ENCODE data around the gene DCAF12. TPM values are rescaled to one million over a fixed set of nuclear protein-coding genes. Genes with fewer than 3 reads are reported as not detected.

DCAF12 gene
- total and polyA plus RNA-seq, 2 of the 13 experiments (the other 11 are each of a cell fraction or from before 2014, with no cell fraction given): 26.8 to 37.4 TPM

DNA sequence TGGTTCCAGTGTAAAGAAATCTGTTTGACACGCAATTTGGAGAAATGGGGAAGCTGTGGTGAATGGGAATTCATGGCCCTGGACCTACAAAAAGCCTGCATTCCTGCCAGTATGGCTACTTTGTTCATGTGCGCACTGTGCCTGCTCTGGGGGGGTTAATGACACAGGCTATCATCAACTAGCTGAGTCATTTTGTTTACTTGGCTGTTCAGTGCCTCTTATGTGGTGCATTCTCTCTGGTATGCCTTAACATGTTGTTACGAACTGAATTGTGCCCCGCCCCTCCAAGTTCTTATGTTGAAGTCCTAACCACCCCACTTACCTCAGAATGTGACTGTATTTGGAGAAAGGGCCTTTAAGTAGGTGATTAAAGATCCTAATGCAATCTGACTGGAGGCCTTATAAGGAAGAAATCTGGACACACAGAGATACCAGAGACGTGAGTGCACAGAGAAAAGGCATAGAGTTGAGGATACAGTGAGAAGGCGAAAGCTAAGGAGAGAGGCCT is 31.9 kb upstream of the DCAF12 start (continued):
- peak; percentile 27; the same call in 1 of the 2 replicates for TF ChIP-seq FOXO1 (CRISPR knock-in tag; IDR thresholded peaks at IDR 0.05)
- TF ChIP-seq, protein P1, sequence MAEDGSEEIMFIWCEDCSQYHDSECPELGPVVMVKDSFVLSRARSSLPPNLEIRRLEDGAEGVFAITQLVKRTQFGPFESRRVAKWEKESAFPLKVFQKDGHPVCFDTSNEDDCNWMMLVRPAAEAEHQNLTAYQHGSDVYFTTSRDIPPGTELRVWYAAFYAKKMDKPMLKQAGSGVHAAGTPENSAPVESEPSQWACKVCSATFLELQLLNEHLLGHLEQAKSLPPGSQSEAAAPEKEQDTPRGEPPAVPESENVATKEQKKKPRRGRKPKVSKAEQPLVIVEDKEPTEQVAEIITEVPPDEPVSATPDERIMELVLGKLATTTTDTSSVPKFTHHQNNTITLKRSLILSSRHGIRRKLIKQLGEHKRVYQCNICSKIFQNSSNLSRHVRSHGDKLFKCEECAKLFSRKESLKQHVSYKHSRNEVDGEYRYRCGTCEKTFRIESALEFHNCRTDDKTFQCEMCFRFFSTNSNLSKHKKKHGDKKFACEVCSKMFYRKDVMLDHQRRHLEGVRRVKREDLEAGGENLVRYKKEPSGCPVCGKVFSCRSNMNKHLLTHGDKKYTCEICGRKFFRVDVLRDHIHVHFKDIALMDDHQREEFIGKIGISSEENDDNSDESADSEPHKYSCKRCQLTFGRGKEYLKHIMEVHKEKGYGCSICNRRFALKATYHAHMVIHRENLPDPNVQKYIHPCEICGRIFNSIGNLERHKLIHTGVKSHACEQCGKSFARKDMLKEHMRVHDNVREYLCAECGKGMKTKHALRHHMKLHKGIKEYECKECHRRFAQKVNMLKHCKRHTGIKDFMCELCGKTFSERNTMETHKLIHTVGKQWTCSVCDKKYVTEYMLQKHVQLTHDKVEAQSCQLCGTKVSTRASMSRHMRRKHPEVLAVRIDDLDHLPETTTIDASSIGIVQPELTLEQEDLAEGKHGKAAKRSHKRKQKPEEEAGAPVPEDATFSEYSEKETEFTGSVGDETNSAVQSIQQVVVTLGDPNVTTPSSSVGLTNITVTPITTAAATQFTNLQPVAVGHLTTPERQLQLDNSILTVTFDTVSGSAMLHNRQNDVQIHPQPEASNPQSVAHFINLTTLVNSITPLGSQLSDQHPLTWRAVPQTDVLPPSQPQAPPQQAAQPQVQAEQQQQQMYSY (CRISPR knock-in tag; IDR thresholded peaks at IDR 0.05): peak; percentile 62; the same call in 1 of the 2 replicates
- TF ChIP-seq, protein P2, sequence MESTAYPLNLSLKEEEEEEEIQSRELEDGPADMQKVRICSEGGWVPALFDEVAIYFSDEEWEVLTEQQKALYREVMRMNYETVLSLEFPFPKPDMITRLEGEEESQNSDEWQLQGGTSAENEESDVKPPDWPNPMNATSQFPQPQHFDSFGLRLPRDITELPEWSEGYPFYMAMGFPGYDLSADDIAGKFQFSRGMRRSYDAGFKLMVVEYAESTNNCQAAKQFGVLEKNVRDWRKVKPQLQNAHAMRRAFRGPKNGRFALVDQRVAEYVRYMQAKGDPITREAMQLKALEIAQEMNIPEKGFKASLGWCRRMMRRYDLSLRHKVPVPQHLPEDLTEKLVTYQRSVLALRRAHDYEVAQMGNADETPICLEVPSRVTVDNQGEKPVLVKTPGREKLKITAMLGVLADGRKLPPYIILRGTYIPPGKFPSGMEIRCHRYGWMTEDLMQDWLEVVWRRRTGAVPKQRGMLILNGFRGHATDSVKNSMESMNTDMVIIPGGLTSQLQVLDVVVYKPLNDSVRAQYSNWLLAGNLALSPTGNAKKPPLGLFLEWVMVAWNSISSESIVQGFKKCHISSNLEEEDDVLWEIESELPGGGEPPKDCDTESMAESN (CRISPR knock-in tag; conservative IDR thresholded peaks at IDR 0.05): no peak
- no peak for TF ChIP-seq RELA (CRISPR knock-in tag; IDR thresholded peaks at IDR 0.05)
- TF ChIP-seq HDAC2 (CRISPR knock-in tag; IDR thresholded peaks at IDR 0.05): no peak
- 0 out of 2 replicates have a peak, but pooled peaks have one; percentile 36 for TF ChIP-seq PITX1 (CRISPR knock-in tag; IDR thresholded peaks at IDR 0.05)
- peak; percentile 84 for TF ChIP-seq TEAD3 (CRISPR knock-in tag; optimal IDR thresholded peaks at IDR 0.05; ENCODE audit: borderline replicate concordance)
- TF ChIP-seq ETV5 (CRISPR knock-in tag; IDR thresholded peaks at IDR 0.05; ENCODE audit: borderline replicate concordance): no peak
- peak; percentile 59; the same call in 1 of the 2 replicates for TF ChIP-seq GATAD2A (CRISPR knock-in tag; IDR thresholded peaks at IDR 0.05)
- no peak for TF ChIP-seq ZNF773 (CRISPR knock-in tag; IDR thresholded peaks at IDR 0.05; ENCODE audit: borderline replicate concordance)
- no peak for TF ChIP-seq TBX3 (IDR thresholded peaks at IDR 0.05; ENCODE audit: borderline replicate concordance)
- TF ChIP-seq, protein P3, sequence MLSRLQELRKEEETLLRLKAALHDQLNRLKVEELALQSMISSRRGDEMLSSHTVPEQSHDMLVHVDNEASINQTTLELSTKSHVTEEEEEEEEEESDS (CRISPR knock-in tag; IDR thresholded peaks at IDR 0.05; ENCODE audit: borderline replicate concordance): no peak
- peak; percentile 52 for TF ChIP-seq ZFP36 (IDR thresholded peaks at IDR 0.05; ENCODE audit: borderline replicate concordance, low read depth, low read length, partially characterized antibody)
- TF ChIP-seq KDM5A (IDR thresholded peaks at IDR 0.05; ENCODE audit: borderline replicate concordance, low read length): no peak
- TF ChIP-seq ZNF326 (CRISPR knock-in tag; IDR thresholded peaks at IDR 0.05; ENCODE audit: borderline replicate concordance): no peak
- TF ChIP-seq ZFP62 (CRISPR knock-in tag; IDR thresholded peaks at IDR 0.05): no peak
- TF ChIP-seq, protein P4, sequence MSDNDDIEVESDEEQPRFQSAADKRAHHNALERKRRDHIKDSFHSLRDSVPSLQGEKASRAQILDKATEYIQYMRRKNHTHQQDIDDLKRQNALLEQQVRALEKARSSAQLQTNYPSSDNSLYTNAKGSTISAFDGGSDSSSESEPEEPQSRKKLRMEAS (IDR thresholded peaks at IDR 0.05): peak; percentile 27; the same call in 1 of the 2 replicates
- TF ChIP-seq MAFG (CRISPR knock-in tag; IDR thresholded peaks at IDR 0.05): peak; percentile 82
- TF ChIP-seq ZNF451 (CRISPR knock-in tag; IDR thresholded peaks at IDR 0.05): no peak
- no peak for TF ChIP-seq ZNF598 (CRISPR knock-in tag; IDR thresholded peaks at IDR 0.05; ENCODE audit: borderline replicate concordance)
- no peak for TF ChIP-seq AGO2 (optimal IDR thresholded peaks at IDR 0.05; ENCODE audit: low read depth, low read length)
- TF ChIP-seq ZNF75D (CRISPR knock-in tag; IDR thresholded peaks at IDR 0.05; ENCODE audit: borderline replicate concordance): no peak
- TF ChIP-seq TGIF2 (CRISPR knock-in tag; IDR thresholded peaks at IDR 0.05): 0 out of 2 replicates have a peak, but pooled peaks have one; percentile 49
- peak; percentile 84 for TF ChIP-seq NFE2L2 (IDR thresholded peaks at IDR 0.05; ENCODE audit: low read length)
- TF ChIP-seq POLR2AphosphoS2 (IDR thresholded peaks at IDR 0.05; ENCODE audit: low read depth, low read length): no peak
